K562 (cell line): ENCODE data around the gene EHD2. TPM values are rescaled to one million over a fixed set of nuclear protein-coding genes. Genes with fewer than 3 reads are reported as not detected.

Experiments
- CREB1 ChIP-seq, 2 experiments: sonication (generic) in 1 of 2; formaldehyde crosslinking in 1 of 2; IDR thresholded peaks; 2 replicates each; pipeline versions ENCODE4 v1.6.1 to v1.8.0; 2012 to 2022; ENCODE audit warnings: inconsistent platforms in 1 of 2, mild to moderate bottlenecking in 1 of 2, missing genetic modification reagents in 1 of 2, moderate library complexity in 1 of 2
- ETV1 ChIP-seq: fragments of 450-650 bp; conservative IDR thresholded peaks from 2 replicates; pipeline ENCODE4 v1.6.1; 2016; ENCODE audit warnings: missing genetic modification characterization, control low read depth, low read depth, missing compliant biosample characterization
- KDM1A ChIP-seq, 2 experiments: fragments of 450-650 bp; IDR thresholded peaks; 2 replicates each; pipeline ENCODE4 v1.6.1; 2016; ENCODE audit warnings: mild to moderate bottlenecking in 2 of 2
- PML ChIP-seq: IDR thresholded peaks from 2 replicates; pipeline ENCODE4 v1.6.1; 2012; ENCODE audit warnings: low read length, inconsistent platforms
- POU5F1 ChIP-seq: fragments of 150-350 bp; IDR thresholded peaks from 2 replicates; pipeline ENCODE4 v1.6.1; 2014; ENCODE audit warnings: borderline replicate concordance, low read length, low read depth, mild to moderate bottlenecking; ENCODE audit not compliant: partially characterized antibody
- RFX7 ChIP-seq: fragments of 250-450 bp; sonication (Bioruptor Pico); IDR thresholded peaks from 2 replicates; pipeline ENCODE4 v1.5.1; 2021; ENCODE audit warnings: mild to moderate bottlenecking
- SMAD2 ChIP-seq: fragments of 150-350 bp; IDR thresholded peaks from 2 replicates; pipeline ENCODE4 v1.6.1; 2014; ENCODE audit warnings: low read depth, mild to moderate bottlenecking, low read length
- SP2 ChIP-seq: IDR thresholded peaks from 2 replicates; pipeline ENCODE4 v1.6.1; 2011; ENCODE audit warnings: mild to moderate bottlenecking, low read depth, low read length, moderate library complexity; ENCODE audit not compliant: poor library complexity, severe bottlenecking; ENCODE audit errors: extremely low read depth
- TAF1 ChIP-seq: IDR thresholded peaks from 2 replicates; pipeline ENCODE4 v1.6.1; 2011; ENCODE audit warnings: mild to moderate bottlenecking, low read length, moderate library complexity; ENCODE audit not compliant: insufficient read depth, control insufficient read depth, severe bottlenecking; ENCODE audit errors: extremely low read depth
- TGIF2 ChIP-seq: sonication (generic); formaldehyde crosslinking; IDR thresholded peaks from 2 replicates; pipeline ENCODE4 v1.8.1; 2022; ENCODE audit warnings: mild to moderate bottlenecking, missing genetic modification reagents, moderate library complexity
- ZNF282 ChIP-seq: sonication (generic); formaldehyde crosslinking; IDR thresholded peaks from 2 replicates; pipeline ENCODE4 v1.8.1; 2023; ENCODE audit warnings: missing genetic modification reagents
- ZNF3 ChIP-seq: fragments of 250-450 bp; sonication (Bioruptor Pico); IDR thresholded peaks from 2 replicates; pipeline ENCODE4 v1.5.0; 2021; ENCODE audit warnings: mild to moderate bottlenecking, moderate library complexity
- ZNF311 ChIP-seq: fragments of 250-450 bp; sonication (Bioruptor Pico); IDR thresholded peaks from 2 replicates; pipeline ENCODE4 v1.4.0; 2020; ENCODE audit warnings: mild to moderate bottlenecking, moderate library complexity
- ZNF79 ChIP-seq: fragments of 250-450 bp; sonication (Bioruptor Pico); IDR thresholded peaks from 2 replicates; pipeline ENCODE4 v1.4.0; 2020; ENCODE audit warnings: low read depth, mild to moderate bottlenecking, moderate library complexity
- polyA plus RNA-seq, 8 experiments: library from polyadenylated mRNA; depleted of rRNA in 4 of 8; stranded (reverse) in 5 of 8; unstranded in 3 of 8; fragments of >200 nt; fragmentation: Nextera tagmentation in 2 of 8; fragmentation: Illumina TruSeq in 1 of 8; extraction: Ambion mirVana in 2 of 8; extraction: Trizol in 1 of 8; gene quantifications; 2 replicates each; pipeline versions ENCODE4 v1.2.1 to v1.2.3, GENCODE V29; 2011 to 2014; ENCODE audit warnings: inconsistent platforms in 1 of 8, missing spikeins in 1 of 8
- total RNA-seq, 7 experiments: library from RNA; depleted of rRNA in 6 of 7; stranded (reverse); fragments of >200 nt in 6 of 7; fragmentation: Illumina TruSeq in 2 of 7; extraction: Trizol in 2 of 7; gene quantifications; 2 replicates each; pipeline versions ENCODE4 v1.2.1 to v1.2.3, GENCODE V29; 2011 to 2021; ENCODE audit warnings: low replicate concordance in 1 of 7
- TF ChIP-seq, protein P1 (sequence below): fragments of 450-650 bp; IDR thresholded peaks from 2 replicates; pipeline ENCODE4 v1.6.1; 2016; ENCODE audit warnings: borderline replicate concordance
- TF ChIP-seq, protein P2 (sequence below): sonication (generic); formaldehyde crosslinking; IDR thresholded peaks from 2 replicates; pipeline ENCODE4 v1.8.1; 2023; ENCODE audit warnings: missing genetic modification reagents, mild to moderate bottlenecking, borderline replicate concordance
- TF ChIP-seq, protein P3 (sequence below): fragments of 450-650 bp; formaldehyde crosslinking; IDR thresholded peaks from 2 replicates; pipeline ENCODE4 v1.4.0; 2022; ENCODE audit warnings: missing genetic modification characterization

Gene EHD2
- total and polyA plus RNA-seq, 9 of the 15 experiments (the other 6 are each of a cell fraction or from before 2014, with no cell fraction given), result 1.7 to 32.2 (median 3.0) TPM

DNA sequence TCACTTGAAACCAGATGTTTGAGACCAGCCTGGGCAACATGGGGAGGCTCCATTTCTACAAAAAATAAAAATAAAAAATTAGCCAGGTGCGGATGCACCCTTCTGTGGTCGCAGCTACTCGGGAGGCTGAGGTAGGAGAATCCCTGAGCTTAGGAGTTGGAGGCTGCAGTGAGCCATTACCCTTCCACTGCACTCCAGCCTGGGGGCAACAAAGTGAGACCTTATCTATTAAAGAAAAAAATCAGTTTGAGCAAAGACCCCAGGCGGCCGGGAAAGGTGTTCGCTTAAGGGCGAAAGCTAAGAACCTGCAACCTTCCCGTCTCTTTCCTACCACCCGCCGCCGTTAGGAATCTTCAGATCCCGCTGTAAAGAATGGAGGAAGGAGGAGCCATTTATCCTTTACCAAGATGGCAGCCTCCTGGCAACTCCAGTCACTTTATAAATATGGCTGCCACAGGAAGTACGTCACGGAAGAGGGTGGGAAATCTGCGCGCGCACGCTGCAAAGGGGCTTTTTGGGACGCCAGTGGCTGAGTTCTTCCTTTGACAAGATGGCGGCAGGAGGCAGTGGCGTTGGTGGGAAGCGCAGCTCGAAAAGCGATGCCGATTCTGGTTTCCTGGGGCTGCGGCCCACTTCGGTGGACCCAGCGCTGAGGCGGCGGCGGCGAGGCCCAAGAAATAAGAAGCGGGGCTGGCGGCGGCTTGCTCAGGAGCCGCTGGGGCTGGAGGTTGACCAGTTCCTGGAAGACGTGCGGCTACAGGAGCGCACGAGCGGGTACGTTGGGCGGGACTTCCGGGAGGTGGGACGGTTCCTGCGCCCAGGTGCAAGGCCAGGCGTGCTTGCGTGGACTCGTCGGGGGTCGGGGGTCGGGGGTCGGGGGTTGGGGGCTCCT, 32.0 kb downstream of the EHD2 start, which contains the start of gene NOP53 (continued):
- TF ChIP-seq TAF1, result peak; percentile 94
- no peak for TF ChIP-seq POU5F1
- TF ChIP-seq TGIF2, result no peak
- peak; percentile 71 for TF ChIP-seq PML
- no peak for TF ChIP-seq SMAD2
- TF ChIP-seq ZNF3 (CRISPR knock-in tag), result no peak
- no peak for TF ChIP-seq KDM1A (IDR thresholded peaks at IDR 0.05)
- TF ChIP-seq ZNF282 (CRISPR knock-in tag), result peak; percentile 68; the same call in 1 of the 2 replicates
- TF ChIP-seq, protein P1, sequence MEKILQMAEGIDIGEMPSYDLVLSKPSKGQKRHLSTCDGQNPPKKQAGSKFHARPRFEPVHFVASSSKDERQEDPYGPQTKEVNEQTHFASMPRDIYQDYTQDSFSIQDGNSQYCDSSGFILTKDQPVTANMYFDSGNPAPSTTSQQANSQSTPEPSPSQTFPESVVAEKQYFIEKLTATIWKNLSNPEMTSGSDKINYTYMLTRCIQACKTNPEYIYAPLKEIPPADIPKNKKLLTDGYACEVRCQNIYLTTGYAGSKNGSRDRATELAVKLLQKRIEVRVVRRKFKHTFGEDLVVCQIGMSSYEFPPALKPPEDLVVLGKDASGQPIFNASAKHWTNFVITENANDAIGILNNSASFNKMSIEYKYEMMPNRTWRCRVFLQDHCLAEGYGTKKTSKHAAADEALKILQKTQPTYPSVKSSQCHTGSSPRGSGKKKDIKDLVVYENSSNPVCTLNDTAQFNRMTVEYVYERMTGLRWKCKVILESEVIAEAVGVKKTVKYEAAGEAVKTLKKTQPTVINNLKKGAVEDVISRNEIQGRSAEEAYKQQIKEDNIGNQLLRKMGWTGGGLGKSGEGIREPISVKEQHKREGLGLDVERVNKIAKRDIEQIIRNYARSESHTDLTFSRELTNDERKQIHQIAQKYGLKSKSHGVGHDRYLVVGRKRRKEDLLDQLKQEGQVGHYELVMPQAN, result peak; percentile 93
- no peak for TF ChIP-seq ETV1 (tag)
- TF ChIP-seq, protein P2, sequence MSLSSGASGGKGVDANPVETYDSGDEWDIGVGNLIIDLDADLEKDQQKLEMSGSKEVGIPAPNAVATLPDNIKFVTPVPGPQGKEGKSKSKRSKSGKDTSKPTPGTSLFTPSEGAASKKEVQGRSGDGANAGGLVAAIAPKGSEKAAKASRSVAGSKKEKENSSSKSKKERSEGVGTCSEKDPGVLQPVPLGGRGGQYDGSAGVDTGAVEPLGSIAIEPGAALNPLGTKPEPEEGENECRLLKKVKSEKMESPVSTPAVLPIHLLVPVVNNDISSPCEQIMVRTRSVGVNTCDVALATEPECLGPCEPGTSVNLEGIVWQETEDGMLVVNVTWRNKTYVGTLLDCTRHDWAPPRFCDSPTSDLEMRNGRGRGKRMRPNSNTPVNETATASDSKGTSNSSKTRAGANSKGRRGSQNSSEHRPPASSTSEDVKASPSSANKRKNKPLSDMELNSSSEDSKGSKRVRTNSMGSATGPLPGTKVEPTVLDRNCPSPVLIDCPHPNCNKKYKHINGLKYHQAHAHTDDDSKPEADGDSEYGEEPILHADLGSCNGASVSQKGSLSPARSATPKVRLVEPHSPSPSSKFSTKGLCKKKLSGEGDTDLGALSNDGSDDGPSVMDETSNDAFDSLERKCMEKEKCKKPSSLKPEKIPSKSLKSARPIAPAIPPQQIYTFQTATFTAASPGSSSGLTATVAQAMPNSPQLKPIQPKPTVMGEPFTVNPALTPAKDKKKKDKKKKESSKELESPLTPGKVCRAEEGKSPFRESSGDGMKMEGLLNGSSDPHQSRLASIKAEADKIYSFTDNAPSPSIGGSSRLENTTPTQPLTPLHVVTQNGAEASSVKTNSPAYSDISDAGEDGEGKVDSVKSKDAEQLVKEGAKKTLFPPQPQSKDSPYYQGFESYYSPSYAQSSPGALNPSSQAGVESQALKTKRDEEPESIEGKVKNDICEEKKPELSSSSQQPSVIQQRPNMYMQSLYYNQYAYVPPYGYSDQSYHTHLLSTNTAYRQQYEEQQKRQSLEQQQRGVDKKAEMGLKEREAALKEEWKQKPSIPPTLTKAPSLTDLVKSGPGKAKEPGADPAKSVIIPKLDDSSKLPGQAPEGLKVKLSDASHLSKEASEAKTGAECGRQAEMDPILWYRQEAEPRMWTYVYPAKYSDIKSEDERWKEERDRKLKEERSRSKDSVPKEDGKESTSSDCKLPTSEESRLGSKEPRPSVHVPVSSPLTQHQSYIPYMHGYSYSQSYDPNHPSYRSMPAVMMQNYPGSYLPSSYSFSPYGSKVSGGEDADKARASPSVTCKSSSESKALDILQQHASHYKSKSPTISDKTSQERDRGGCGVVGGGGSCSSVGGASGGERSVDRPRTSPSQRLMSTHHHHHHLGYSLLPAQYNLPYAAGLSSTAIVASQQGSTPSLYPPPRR (CRISPR knock-in tag), result no peak
- TF ChIP-seq, protein P3, sequence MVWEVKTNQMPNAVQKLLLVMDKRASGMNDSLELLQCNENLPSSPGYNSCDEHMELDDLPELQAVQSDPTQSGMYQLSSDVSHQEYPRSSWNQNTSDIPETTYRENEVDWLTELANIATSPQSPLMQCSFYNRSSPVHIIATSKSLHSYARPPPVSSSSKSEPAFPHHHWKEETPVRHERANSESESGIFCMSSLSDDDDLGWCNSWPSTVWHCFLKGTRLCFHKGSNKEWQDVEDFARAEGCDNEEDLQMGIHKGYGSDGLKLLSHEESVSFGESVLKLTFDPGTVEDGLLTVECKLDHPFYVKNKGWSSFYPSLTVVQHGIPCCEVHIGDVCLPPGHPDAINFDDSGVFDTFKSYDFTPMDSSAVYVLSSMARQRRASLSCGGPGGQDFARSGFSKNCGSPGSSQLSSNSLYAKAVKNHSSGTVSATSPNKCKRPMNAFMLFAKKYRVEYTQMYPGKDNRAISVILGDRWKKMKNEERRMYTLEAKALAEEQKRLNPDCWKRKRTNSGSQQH (CRISPR knock-in tag), result no peak
- TF ChIP-seq RFX7 (CRISPR knock-in tag), result no peak
- TF ChIP-seq CREB1 (IDR thresholded peaks at IDR 0.05), result peak; percentile 83
- TF ChIP-seq CREB1 (CRISPR knock-in tag; IDR thresholded peaks at IDR 0.05), result peak; percentile 91
- 0 out of 2 replicates have a peak, but pooled peaks have one; percentile 37 for TF ChIP-seq ZNF311
- TF ChIP-seq SP2, result peak; percentile 27
- TF ChIP-seq ZNF79 (CRISPR knock-in tag), result no peak
